Esophagus muscularis mucosa (tissue), 4 donors: ENCODE measurements around the gene EDARADD.

Experiments used
- CTCF ChIP-seq, 3 experiments: fragments of 200-600 bp in 2 of 3; fragments of 450-650 bp in 1 of 3; sonication (generic) in 2 of 3; IDR thresholded peaks; one replicate each; pipeline ENCODE4 v1.5.1; 2017 to 2019; ENCODE audit warnings: antibody characterized with exemption in 3 of 3, mild to moderate bottlenecking in 2 of 3, moderate library complexity in 1 of 3
- EP300 ChIP-seq: sonication (generic); formaldehyde crosslinking; IDR thresholded peaks from one replicate; pipeline ENCODE4 v1.6.1; 2017; ENCODE audit warnings: antibody characterized with exemption
- POLR2A ChIP-seq: fragments of 450-650 bp; IDR thresholded peaks from one replicate; pipeline ENCODE4 v1.6.1; 2017; ENCODE audit warnings: antibody characterized with exemption, moderate library complexity, mild to moderate bottlenecking, low read depth
- POLR2AphosphoS5 ChIP-seq, 2 donors: sonication (generic); formaldehyde crosslinking; IDR thresholded peaks; one replicate each; pipeline ENCODE4 v1.6.1; 2017; ENCODE audit warnings: antibody characterized with exemption in 2 of 2

GRCh38 chr1:236524895-236525184, 130.8 kb downstream of the EDARADD start:
- TF ChIP-seq CTCF (IDR thresholded peaks at IDR 0.05), result no peak
- TF ChIP-seq POLR2A, result no peak
- no peak for TF ChIP-seq EP300
- no peak for TF ChIP-seq POLR2AphosphoS5 (IDR thresholded peaks at IDR 0.05)
